ENCODE measurements around the gene RUNX3.
"Not testable (repeated sequence)": the region's sequence is repeated elsewhere in the genome, so short reads cannot be mapped to it uniquely, and the experiment has no call there.

Gene RUNX3

GRCh38 chr1:24899581-24900485 is 30.2 kb downstream of the RUNX3 start:
- DNase-seq: no peak

- DNase-seq: no peak
Observed at GRCh38 chr1:24898909-24899439, 31.1 kb downstream of the RUNX3 start.

- DNase-seq: no peak
Observed at GRCh38 chr1:24898152-24898908, 31.7 kb downstream of the RUNX3 start.

GRCh38 chr1:24897263-24898151 is 32.6 kb downstream of the RUNX3 start:
- DNase-seq: no peak

GRCh38 chr1:24896596-24897262 is 33.3 kb downstream of the RUNX3 start:
- DNase-seq: no peak

GRCh38 chr1:24896176-24896575 is 33.9 kb downstream of the RUNX3 start:
- no peak for DNase-seq

- no peak for DNase-seq
Observed at GRCh38 chr1:24895511-24895910, 34.6 kb downstream of the RUNX3 start.

GRCh38 chr1:24894002-24894401 is 36.1 kb downstream of the RUNX3 start:
- no peak for DNase-seq

- DNase-seq: no peak
Observed at GRCh38 chr1:24893431-24893830, 36.6 kb downstream of the RUNX3 start.

- DNase-seq: no peak
Observed at GRCh38 chr1:24892188-24893153, 37.6 kb downstream of the RUNX3 start.

GRCh38 chr1:24891367-24891766 is 38.7 kb downstream of the RUNX3 start:
- not testable (repeated sequence) for DNase-seq

- no peak for DNase-seq
Observed at GRCh38 chr1:24890887-24891286, 39.2 kb downstream of the RUNX3 start.

GRCh38 chr1:24888971-24889676 is 41.0 kb downstream of the RUNX3 start:
- DNase-seq: no peak

- no peak for DNase-seq
Observed at GRCh38 chr1:24888061-24888970, 41.8 kb downstream of the RUNX3 start.

GRCh38 chr1:24886241-24886640 is 43.8 kb downstream of the RUNX3 start:
- no peak for DNase-seq

- no peak for DNase-seq
Observed at GRCh38 chr1:24884751-24885150, 45.3 kb downstream of the RUNX3 start.

GRCh38 chr1:24881034-24881433 is 49.0 kb downstream of the RUNX3 start:
- DNase-seq: no peak

GRCh38 chr1:24878775-24879742 is 51.0 kb downstream of the RUNX3 start:
- no peak for DNase-seq

Data from DMS153 (cell line).